Panc1 (cell line): ENCODE measurements around the gene SMYD5.

Experiments
- POLR2AphosphoS5 ChIP-seq: IDR thresholded peaks from 2 replicates; pipeline ENCODE4 v1.6.1; 2012; ENCODE audit warnings: mild to moderate bottlenecking, low read depth, low read length, moderate library complexity
- SIN3A ChIP-seq: IDR thresholded peaks from 2 replicates; pipeline ENCODE4 v1.6.1; 2012; ENCODE audit warnings: low read depth, mild to moderate bottlenecking, low read length, moderate library complexity, borderline replicate concordance; ENCODE audit not compliant: insufficient read depth
- TCF7L2 ChIP-seq: IDR thresholded peaks from 2 replicates; pipeline ENCODE4 v1.6.1; 2011; ENCODE audit warnings: mild to moderate bottlenecking, low read depth, low read length, inconsistent platforms
- TF ChIP-seq, protein P1 (sequence below): fragments of 450-650 bp; IDR thresholded peaks from 2 replicates; pipeline ENCODE4 v1.5.1; 2017; ENCODE audit warnings: mild to moderate bottlenecking
- TF ChIP-seq, protein P2 (sequence below), 2 experiments: IDR thresholded peaks; 2 replicates each; pipeline ENCODE4 v1.6.1; 2011 to 2012; ENCODE audit warnings: low read depth in 2 of 2, control low read depth in 1 of 2, low read length in 1 of 2, mild to moderate bottlenecking in 1 of 2, moderate library complexity in 1 of 2; ENCODE audit not compliant: insufficient read depth in 1 of 2

DNA sequence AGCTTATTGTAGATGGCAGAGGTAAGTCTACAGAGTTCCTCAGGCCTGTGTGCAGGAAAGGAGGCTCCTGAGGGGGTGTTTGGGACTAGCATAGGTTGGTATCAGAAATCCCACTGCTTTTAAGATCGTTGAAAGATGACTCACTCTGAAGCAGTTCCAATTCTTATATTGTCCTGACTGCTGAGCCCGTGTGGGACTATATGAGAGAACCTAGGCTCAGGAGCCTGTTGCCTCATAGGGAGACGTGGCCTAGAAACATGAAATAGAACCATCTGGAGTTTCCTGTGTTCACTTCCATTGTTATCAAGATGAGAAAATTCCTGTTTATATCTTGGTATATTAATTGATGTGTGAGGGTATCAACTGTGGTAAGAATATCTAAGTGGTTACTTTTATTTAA, 25.7 kb downstream of the SMYD5 start:
- no peak for TF ChIP-seq TCF7L2
- TF ChIP-seq, protein P1, sequence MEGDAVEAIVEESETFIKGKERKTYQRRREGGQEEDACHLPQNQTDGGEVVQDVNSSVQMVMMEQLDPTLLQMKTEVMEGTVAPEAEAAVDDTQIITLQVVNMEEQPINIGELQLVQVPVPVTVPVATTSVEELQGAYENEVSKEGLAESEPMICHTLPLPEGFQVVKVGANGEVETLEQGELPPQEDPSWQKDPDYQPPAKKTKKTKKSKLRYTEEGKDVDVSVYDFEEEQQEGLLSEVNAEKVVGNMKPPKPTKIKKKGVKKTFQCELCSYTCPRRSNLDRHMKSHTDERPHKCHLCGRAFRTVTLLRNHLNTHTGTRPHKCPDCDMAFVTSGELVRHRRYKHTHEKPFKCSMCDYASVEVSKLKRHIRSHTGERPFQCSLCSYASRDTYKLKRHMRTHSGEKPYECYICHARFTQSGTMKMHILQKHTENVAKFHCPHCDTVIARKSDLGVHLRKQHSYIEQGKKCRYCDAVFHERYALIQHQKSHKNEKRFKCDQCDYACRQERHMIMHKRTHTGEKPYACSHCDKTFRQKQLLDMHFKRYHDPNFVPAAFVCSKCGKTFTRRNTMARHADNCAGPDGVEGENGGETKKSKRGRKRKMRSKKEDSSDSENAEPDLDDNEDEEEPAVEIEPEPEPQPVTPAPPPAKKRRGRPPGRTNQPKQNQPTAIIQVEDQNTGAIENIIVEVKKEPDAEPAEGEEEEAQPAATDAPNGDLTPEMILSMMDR, result no peak
- TF ChIP-seq SIN3A, result no peak
- TF ChIP-seq, protein P2, sequence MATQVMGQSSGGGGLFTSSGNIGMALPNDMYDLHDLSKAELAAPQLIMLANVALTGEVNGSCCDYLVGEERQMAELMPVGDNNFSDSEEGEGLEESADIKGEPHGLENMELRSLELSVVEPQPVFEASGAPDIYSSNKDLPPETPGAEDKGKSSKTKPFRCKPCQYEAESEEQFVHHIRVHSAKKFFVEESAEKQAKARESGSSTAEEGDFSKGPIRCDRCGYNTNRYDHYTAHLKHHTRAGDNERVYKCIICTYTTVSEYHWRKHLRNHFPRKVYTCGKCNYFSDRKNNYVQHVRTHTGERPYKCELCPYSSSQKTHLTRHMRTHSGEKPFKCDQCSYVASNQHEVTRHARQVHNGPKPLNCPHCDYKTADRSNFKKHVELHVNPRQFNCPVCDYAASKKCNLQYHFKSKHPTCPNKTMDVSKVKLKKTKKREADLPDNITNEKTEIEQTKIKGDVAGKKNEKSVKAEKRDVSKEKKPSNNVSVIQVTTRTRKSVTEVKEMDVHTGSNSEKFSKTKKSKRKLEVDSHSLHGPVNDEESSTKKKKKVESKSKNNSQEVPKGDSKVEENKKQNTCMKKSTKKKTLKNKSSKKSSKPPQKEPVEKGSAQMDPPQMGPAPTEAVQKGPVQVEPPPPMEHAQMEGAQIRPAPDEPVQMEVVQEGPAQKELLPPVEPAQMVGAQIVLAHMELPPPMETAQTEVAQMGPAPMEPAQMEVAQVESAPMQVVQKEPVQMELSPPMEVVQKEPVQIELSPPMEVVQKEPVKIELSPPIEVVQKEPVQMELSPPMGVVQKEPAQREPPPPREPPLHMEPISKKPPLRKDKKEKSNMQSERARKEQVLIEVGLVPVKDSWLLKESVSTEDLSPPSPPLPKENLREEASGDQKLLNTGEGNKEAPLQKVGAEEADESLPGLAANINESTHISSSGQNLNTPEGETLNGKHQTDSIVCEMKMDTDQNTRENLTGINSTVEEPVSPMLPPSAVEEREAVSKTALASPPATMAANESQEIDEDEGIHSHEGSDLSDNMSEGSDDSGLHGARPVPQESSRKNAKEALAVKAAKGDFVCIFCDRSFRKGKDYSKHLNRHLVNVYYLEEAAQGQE (IDR thresholded peaks at IDR 0.05; ENCODE audit: insufficient read depth in 1 of 2, low read depth in 2 of 2, low read length in 1 of 2), result no peak
- TF ChIP-seq POLR2AphosphoS5, result no peak
